Measurements from ENCODE around the gene TRAF4.
"Not testable (repeated sequence)": the region's sequence is repeated elsewhere in the genome, so short reads cannot be mapped to it uniquely, and the experiment has no call there.

Gene TRAF4

DNA sequence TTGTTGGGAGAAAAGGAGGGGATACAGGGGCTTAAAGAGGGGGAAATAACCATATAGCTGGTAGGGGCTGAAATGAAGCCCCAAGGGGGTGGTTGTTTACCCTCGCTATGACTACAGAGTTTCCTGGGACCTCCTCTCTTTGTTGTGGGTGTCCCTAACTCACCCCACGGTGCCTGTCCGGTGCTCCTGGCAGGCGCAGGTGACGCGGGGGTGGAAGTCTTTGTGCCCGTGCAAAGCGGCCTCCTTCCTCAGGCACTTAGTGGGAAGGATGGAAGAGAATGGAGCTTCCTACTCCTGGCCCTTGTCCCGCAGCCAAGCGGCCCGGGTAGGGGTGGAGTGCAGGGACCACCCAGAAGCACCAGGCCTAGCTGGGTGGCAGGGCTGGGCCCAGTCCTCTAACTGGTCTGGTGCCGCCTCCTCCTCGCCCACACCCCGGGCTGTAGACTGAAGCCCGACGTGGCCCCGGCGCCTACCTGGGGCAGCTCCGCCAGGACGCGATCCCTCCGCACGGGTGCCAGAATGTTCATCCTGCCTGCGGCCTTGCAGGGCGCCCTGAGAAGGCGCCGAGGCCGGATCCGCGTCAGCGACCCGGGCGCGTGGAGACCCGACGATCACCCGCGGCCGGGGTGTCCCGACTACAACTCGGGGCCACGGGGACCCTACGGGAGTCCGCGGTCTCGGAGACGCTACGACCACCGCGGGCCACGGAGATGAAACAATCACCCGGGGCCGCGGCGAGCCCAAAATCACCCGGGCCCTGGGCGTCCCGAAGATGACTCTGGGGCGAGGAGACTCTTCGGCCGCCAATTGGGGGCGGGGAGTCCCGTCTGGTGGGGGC is 26.9 kb upstream of the TRAF4 start:
- no peak for DNase-seq

GRCh38 chr17:28717578-28718332 is 26.1 kb upstream of the TRAF4 start, which contains the start of gene RAB34:
TSS of gene RAB34 (minus strand) at chr17:28717868. CDS start at chr17:28717266, 602 bp downstream.
- DNase-seq = no peak

GRCh38 chr17:28718333-28719020 is 25.3 kb upstream of the TRAF4 start:
- no peak for DNase-seq

DNA sequence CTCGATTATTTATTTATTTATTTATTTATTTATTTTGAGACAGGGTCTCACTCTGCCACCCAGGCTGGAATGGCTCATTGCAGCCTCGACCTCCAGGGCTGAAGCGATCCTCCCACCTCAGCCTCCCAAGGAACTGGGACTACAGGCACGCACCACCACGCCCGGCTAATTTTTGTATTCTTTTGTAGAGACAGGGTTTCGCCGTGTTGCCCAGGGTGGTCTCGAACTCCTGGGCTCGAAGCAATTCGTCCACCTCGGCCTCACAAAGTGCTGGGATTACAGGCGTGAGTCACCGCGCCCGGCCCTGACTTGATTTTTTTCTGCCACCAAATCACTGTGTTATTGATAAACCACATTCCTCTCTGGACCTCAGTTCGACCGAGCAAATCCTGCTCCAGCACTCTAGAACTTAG is 24.8 kb upstream of the TRAF4 start:
- DNase-seq = no peak

DNA sequence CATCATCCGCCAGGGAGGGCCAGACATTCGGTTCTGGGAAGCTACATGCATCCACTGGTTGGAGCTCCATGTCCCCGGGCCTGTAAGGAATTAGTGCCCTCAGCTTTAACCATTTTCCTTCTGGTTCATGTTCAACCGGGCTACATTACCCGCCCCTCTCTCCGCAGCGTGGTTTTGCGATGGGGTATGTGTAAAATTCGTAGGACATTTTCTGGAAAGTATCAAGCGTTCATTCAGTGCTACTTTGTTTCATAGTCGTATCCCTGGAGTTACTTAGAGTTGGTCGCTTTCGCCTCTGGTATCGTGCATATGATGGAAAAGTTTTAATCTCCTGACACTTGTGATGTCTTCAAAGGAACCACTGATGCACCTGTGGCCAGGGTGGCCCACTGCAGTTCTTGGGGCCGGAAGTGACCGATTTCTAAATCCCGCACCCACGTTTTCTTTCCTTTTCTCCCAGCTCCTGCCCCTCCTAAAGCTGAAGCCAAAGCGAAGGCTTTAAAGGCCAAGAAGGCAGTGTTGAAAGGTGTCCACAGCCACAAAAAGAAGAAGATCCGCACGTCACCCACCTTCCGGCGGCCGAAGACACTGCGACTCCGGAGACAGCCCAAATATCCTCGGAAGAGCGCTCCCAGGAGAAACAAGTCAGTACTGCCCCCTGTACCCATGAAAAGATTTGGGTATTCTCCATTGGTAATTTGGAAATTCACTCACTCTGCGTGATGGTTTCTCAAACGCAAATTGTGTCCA is 23.4 kb upstream of the TRAF4 start:
- peak; percentile 9 for DNase-seq

DNA sequence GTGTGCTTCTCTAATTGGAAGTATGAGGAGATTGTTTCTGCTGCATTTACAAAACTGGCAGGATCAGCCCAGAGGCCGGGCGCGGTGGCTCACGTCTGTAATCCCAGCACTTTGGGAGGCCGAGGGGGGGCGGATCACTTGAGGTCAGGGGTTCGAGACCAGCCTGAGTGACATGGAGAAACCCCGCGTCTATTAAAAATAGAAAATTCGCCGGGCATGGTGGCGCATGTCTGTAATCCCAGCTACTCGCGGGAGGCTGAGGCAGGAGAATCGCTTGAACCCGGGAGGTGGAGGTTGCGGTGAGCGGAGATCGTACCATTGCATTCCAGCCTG is 22.8 kb upstream of the TRAF4 start:
- not testable (repeated sequence) for DNase-seq

DNA sequence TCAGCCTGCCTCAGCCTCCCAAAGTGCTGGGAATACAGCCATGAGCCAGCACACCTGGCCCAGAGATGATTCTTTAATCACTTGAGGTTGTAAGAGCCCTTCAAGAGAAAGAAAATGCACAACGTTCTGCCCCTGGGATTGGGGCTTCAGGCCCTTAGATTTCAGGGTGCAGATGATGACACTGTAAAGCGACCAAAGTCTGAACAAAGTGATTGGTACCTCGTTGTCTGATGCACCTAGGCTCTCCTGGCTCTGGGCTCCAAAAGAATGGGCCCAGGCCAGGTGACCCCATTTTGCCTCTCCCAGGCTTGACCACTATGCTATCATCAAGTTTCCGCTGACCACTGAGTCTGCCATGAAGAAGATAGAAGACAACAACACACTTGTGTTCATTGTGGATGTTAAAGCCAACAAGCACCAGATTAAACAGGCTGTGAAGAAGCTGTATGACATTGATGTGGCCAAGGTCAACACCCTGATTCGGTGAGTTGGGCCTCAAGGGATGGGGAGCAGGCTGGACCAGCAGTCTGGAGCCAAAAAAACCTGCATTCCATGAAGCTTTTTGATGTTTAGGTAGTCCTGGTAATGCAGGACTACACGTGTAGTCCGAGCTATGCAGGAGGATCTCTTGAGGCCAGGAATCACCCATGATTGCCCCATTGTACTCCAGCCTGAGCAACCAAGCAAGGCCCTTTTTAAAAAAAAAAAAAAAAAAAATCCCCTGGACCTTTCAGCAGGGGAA is 21.2 kb upstream of the TRAF4 start:
- no peak for DNase-seq

GRCh38 chr17:28723159-28723835 is 20.5 kb upstream of the TRAF4 start:
- DNase-seq = no peak

DNA sequence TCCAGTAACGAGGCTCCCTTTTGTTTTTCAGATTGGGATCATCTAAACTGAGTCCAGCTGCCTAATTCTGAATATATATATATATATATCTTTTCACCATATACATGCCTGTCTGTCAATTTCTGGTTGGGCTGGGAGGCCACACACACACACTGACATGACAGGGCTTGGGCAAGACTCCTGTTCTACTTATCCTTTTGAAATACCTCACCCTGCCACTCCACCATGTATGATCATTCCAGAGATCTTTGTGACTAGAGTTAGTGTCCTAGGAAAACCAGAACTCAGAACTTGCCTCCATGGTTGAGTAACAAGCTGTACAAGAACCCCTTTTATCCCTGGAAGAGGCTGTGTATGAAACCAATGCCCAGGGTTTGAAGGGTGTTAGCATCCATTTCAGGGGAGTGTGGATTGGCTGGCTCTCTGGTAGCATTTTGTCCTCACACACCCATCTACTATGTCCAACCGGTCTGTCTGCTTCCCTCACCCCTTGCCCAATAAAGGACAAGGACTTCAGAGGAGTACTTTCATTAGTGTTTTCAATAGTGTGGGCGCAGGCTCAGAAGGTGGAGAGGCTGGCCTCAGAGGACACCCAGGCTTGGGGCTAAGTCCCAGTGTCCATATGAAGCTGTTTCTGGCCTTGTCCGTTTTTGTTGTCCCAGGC is 19.8 kb upstream of the TRAF4 start:
- not testable (repeated sequence) for DNase-seq

DNA sequence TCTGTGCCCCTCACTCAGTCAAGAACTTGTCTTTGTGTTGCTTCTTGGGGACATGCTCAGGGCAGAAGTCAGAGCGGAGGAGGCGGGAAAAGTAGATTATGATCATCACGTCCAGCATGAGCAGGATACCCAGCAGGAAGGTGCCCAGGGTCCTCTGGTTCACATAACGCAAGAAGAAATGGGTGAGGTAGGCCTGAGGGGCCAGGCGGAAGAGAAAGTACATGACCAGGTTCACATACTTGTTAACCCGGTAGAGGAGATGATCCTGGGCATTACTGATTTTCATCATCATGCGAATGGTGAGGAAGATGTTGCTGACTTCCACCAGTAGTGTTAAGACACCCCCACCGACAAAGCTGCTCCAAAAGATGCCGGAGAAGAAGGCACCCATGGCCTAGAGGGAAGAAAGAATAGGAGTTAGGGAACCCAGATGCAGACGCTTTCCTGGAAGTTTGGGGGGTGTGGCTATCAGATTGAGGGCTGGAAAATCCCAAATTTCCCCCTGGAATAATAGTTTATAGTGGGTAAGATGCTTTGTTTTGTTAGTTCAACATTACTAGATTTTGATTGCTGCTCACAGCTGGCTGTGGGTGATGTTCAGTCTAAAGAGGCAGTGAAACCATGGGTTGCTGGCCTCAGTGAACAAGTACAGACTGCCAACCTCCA is 19.2 kb upstream of the TRAF4 start:
- DNase-seq = no peak

DNA sequence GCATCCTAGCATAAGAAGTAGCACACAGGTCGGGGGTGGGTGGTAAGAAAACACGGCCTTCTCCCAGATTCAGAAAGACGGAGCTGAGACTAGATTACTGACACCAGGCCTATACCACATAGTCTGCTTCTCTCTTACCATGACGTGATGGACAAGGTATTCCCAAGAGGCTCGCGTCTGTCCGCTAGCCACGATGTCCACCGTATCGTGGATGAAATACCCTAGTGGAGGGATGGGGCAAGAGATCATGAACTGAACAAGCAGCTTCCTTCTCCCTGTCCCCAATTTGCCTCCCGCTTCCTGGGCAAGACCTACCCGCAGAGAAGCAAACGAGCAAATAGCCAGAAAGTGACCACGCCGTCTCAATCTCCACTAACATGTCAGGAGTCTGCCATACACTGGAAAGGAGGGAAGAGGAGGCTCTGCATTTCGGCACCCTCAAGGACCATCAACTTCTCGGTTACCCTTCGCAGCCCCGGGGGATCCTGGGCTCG is 18.6 kb upstream of the TRAF4 start:
- DNase-seq = peak; percentile 60

- peak; percentile 71 for DNase-seq
Observed at GRCh38 chr17:28725660-28726225, 18.1 kb upstream of the TRAF4 start.

DNA sequence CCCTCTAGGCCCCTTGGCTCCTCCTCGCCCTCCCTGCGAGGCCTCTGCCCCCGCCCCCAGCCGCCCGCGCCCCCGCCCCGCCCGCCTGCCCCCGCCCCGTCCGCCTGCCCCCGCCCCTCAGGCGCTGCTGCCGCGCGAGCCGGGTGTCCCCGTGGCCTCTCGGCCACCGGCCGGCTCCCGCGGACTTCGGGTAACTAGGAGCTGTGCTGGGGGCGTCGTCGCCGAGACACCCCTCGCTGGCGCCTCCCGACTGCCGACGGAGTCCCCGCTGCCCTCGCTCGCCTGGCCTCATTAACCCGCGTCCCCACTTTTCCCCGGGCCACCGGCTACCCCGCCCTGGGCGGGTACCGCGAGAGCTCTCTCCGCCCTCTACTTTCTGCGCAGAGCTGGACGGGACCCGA is 17.6 kb upstream of the TRAF4 start, which contains the start of gene TLCD1:
TSS of gene TLCD1 (minus strand) at position 8 of the 401 bp plus-strand sequence. CDS start 136 bp downstream, outside the sequence.
- peak; percentile 71 for DNase-seq

DNA sequence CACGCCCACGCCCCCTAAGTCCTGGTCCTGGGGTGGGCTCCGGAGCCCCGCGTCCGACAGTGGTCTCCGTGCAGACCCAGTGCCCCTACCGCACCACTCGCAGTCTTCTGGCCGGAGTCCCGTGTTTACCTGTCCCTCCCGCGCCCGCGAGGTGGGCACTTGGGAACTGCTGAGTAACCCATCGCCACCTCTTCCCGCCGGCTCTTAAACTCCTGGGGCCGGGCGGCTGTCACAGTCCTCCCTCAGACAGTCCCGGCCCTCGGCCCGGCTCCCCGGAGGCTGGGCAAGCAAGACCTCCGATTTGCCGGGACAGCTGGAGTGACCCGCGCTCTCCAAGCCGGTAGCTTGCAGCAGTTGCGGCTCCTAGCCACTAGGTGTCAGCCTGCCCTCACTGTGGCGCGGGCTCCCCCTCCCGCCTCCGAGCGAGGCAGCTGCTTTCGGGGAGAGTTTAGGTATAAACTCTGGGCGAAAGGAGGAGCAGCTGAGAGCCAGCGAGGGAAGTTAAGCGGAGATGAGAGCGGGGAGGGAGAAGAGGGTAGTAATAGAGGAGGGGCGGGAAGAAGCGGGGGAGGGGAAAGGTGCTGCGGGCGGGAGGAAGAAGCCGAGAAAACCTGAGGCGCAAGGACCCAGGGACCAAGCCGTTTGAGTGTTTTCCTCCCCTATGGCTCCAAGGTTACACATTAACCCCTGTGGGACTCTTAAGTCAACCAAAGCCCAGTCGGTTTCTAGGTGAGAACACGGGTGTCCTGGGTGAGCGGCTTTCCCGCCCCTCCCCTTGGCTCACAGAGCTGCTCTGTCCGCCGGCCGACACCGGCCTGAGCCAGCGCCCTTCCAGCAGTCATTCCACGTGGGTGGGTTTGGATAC is 17.0 kb upstream of the TRAF4 start:
- DNase-seq = peak; percentile 98

- DNase-seq = peak; percentile 97
Observed at GRCh38 chr17:28728364-28729200, 15.2 kb upstream of the TRAF4 start, which contains the start of gene NEK8. TSS of gene NEK8 (plus strand) at chr17:28728788. CDS start at chr17:28728814, 26 bp downstream.

GRCh38 chr17:28729950-28730330 is 13.9 kb upstream of the TRAF4 start:
- DNase-seq = no peak

GRCh38 chr17:28733346-28733745 is 10.5 kb upstream of the TRAF4 start:
- DNase-seq = no peak
